GM20000 (cell line): ENCODE results near the gene OR10G3.
"Not testable (repeated sequence)": the region's sequence is repeated elsewhere in the genome, so short reads cannot be mapped to it uniquely, and the experiment has no call there.

Source experiments
- DNase-seq: peaks from one replicate; pipeline ENCODE4 v3.0.0; 2012; ENCODE audit warnings: low spot score
- TF ChIP-seq, protein P1 (sequence below): IDR thresholded peaks from 2 replicates; pipeline ENCODE4 v1.5.1; 2012; ENCODE audit warnings: mild to moderate bottlenecking, control low read depth; ENCODE audit errors: extremely low read depth, missing control alignments

The OR10G3 gene

DNA sequence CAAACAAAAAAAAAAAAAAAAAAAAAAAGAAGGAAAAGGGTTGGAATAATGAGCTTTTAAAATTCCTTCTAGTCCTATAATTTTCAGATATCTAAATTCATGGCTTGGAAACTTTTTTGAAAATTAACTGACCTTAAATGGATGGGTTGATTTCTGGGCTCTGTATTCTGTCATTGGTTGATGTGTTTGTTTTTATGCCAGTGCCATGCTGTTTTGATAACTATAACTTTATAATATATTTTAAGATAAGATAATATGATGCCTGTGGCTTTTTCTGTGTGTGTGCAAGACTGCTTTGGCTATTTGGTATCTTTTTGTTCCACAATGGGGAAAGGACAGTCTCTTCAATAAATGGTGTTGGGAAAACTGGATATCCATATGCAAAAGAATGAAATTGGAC lies 7.3 kb downstream of the OR10G3 start:
- DNase-seq, result no peak
- TF ChIP-seq, protein P1, sequence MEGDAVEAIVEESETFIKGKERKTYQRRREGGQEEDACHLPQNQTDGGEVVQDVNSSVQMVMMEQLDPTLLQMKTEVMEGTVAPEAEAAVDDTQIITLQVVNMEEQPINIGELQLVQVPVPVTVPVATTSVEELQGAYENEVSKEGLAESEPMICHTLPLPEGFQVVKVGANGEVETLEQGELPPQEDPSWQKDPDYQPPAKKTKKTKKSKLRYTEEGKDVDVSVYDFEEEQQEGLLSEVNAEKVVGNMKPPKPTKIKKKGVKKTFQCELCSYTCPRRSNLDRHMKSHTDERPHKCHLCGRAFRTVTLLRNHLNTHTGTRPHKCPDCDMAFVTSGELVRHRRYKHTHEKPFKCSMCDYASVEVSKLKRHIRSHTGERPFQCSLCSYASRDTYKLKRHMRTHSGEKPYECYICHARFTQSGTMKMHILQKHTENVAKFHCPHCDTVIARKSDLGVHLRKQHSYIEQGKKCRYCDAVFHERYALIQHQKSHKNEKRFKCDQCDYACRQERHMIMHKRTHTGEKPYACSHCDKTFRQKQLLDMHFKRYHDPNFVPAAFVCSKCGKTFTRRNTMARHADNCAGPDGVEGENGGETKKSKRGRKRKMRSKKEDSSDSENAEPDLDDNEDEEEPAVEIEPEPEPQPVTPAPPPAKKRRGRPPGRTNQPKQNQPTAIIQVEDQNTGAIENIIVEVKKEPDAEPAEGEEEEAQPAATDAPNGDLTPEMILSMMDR, result no peak

DNA sequence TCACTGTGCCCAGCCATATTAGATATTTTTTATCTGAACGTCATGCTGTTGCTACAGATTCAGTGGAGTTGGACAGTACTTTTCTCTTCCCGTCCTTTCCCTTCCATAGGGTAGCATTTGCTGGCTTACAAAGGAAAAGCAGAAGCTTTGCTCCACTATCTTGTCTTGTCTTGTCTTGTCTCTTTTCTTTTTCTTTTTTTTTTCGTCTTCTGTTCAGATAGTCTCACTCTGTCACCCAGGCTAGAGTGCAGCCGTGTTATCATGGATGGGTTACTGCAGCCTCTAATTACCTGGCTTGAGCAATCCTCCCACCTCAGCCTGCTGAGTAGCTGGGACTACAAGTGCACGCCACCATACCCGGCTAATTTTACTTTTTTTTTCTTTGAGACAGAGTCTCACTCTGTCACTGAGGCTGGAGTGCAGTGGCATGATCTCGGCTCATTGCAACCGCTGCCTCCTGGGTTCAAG lies 21.1 kb downstream of the OR10G3 start:
- TF ChIP-seq, protein P1, result no peak
- no peak for DNase-seq

DNA sequence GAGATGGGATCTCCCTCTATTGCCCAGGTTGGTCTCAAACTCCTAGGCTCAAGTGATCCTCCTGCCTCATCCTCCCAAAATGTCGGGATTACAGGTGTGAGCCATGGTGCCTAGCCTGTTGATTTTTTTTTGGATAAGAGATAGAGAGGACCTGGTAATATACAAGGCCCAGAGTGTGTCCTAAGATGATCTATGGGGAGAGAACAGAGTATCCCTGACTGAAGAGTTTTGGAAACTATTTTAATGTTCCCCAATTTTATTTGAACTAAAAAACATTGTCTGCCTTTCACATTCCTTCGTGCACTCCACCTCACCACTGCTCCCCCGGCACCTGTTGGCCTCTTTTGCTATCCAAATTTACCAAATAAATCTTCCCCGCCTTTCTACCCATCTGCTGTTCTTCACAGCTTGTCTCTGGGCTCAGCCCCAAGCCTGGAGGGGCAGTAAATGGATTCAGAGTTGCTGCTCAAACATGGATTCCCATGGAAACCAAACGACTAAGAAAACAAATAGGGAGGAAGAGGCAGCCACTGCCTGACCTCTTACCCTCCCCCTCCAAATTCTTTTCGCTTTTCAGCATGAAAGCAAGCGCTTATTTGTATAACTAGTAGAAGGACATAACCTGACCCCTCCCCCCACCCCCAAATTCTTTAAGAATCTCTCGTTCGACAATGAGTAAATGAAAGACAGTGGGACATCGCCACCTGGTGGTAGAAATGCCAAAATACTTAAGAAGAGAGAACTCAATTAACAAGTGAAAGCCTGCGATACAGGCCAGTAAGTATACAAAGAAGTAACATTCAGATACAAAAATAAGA lies 22.6 kb downstream of the OR10G3 start:
- TF ChIP-seq, protein P1, result peak; percentile 39
- DNase-seq, result peak; percentile 67

DNA sequence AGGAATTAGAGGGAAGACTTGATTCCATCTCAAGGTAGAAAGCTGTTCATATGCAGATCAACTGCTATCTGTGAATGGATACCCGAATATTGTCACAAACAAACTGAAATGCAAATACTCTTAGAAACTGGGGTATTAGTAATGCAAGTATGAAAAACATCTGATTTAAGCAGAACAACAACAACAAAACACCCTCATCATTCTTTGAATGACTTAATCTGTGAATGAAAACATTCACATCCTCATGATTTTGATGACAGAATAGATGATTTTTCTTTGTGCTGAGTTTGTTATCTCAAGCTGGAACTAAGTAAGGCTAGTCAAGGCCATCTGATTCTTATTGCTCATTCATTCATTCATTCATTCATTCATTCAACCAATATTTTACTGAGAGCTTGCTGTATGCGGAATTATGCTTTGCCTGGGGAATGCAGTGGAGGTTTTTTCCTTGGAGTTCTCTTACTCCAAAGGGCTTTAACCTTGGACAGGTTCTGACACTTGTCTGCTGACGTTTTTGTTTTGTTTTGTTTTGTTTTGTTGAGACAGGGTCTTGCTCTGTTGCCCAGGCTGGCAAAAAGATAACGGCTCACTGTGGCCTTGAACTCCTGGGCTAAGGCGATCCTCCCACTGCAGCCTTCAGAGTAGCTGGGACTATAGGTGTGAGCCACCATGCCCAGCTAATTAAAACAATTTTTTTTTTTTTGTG lies 23.3 kb downstream of the OR10G3 start:
- DNase-seq, result no peak
- TF ChIP-seq, protein P1, result no peak

DNA sequence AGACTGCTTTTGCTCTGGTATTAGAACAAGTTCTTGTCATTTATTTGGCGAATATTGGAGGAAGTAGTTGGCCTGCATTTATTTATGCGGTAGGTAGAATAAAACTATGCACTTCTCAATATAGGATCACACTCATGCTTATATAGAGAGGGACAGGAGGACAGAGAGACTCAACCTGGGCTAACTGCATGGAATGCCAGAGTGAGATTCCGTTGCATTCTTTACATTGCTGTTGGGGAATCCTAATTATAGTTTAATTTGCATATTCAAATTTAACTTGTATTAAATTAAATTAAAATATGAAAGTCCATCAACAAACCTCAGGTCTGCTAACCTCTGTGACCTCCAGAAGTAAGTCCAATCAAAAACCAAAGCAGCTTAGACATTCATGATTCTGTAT lies 26.6 kb downstream of the OR10G3 start:
- DNase-seq, result no peak
- TF ChIP-seq, protein P1, result no peak

DNA sequence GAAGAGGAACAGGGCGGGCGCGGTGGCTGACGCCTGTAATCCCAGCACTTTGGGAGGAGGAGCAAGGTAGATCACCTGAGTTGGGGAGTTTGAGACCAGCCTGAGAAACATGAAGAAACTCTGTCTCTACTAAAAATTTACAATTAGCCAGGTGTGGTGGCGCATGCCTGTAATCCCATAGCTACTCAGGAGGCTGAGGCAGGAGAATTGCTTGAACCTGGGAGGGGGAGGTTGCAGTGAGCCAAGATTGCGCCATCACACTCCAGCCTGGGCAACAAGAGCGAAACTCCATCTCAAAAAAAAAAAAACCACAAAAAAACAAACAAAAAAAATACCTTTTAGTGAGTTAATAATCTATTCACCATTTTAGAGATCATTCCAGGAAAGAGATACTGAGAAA lies 35.3 kb downstream of the OR10G3 start:
- not testable (repeated sequence) for DNase-seq

DNA sequence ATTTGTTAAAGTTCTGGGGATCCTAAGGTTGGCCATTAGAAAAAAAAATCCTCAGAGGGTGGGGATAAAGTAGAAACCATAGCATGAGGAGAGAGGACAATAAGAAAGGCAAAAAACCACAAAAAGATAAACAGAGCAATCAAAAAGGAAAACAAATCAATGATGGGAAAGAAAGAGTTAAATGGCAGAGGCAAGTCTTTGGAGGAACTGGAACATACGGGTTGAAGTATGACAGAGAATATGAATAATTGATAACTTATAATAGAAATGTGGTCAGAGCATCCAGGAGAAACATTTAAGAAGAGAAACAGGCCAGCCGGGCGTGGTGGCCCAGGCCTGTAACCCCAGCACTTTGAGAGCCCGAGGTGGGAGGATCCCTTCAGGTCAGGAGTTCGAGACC lies 35.9 kb downstream of the OR10G3 start:
- DNase-seq, result no peak

More for the DNA sequence above, 35.9 kb downstream of the OR10G3 start:
- TF ChIP-seq, protein P1, result no peak
